Ovary (tissue), 9 donors: Measurements from ENCODE around the gene RFXANK. TPM values are rescaled to one million over a fixed set of nuclear protein-coding genes. Genes with fewer than 3 reads are reported as not detected.
A peak's percentile ranks its signal among the peaks of the same experiment; 100 is the strongest.

Source experiments
- DNase-seq, 5 donors: peaks; one replicate each; pipeline ENCODE4 v3.0.0-alpha.2; 2019 to 2020
- H3K27ac ChIP-seq, 2 donors: fragments of 200-600 bp; one replicate each; pipeline versions ENCODE4 v1.5.1 to v1.8.0; 2019 to 2022
- H3K27me3 ChIP-seq: fragments of 200-600 bp; one replicate; pipeline ENCODE4 v1.8.0; 2022
- H3K36me3 ChIP-seq: fragments of 200-600 bp; sonication (generic); one replicate; pipeline ENCODE4 v1.5.1; 2019
- H3K4me1 ChIP-seq: one replicate; pipeline ENCODE4 v1.8.1; 2013; ENCODE audit warnings: mild to moderate bottlenecking, moderate library complexity; ENCODE audit not compliant: insufficient read depth
- H3K4me3 ChIP-seq: fragments of 200-600 bp; sonication (generic); one replicate; pipeline ENCODE4 v1.5.1; 2017
- H3K9me3 ChIP-seq, 2 donors: fragments of 200-600 bp in 1 of 2; sonication (generic) in 1 of 2; one replicate each; pipeline versions ENCODE4 v1.5.1 to v1.8.1; 2013 to 2019; ENCODE audit warnings: mild to moderate bottlenecking in 1 of 2, moderate library complexity in 1 of 2
- EP300 ChIP-seq: sonication (generic); formaldehyde crosslinking; IDR thresholded peaks from one replicate; pipeline ENCODE4 v1.6.1; 2017; ENCODE audit warnings: antibody characterized with exemption
- POLR2A ChIP-seq: fragments of 450-650 bp; IDR thresholded peaks from one replicate; pipeline ENCODE4 v1.6.1; 2017; ENCODE audit warnings: antibody characterized with exemption, mild to moderate bottlenecking, moderate library complexity
- WGBS, 3 donors: extraction: QIAGEN DNeasy Blood & Tissue Kit in 1 of 3; methylation state at CpG; one replicate each; pipeline versions ENCODE4 v1.1.5 to v1.1.7; 2013 to 2017; 5-methylcytosine and 5-hydroxymethylcytosine counted together
- intact Hi-C, 4 donors: fragments of 100-400 bp; cut with DNase I; formaldehyde crosslinking; loops; one replicate each; pipeline versions ENCODE4 v1.11.0 to v1.15.1; 2022 to 2023
- polyA plus RNA-seq, 2 donors: library from polyadenylated mRNA; stranded (reverse); fragments of 200-250 nt in 1 of 2; fragments of 350-450 nt in 1 of 2; fragmentation: Illumina TruSeq in 1 of 2; extraction: RNeasy Lipid Tissue Mini Kit (QIAGEN cat#74804) in 1 of 2; gene quantifications; one replicate each; pipeline ENCODE4 v1.2.3, GENCODE V29; 2013 to 2014
- total RNA-seq, 7 donors: library from RNA; depleted of rRNA in 2 of 7; stranded (reverse); fragments of >200 nt in 2 of 7; fragmentation: NEBNext Ultra II Directional in 3 of 7; extraction: Animal tissue kit (Norgen Biotek cat#: 25700) in 3 of 7; gene quantifications; one replicate each; pipeline versions ENCODE4 v1.1.0 to v1.2.4, GENCODE V29; 2016 to 2023
- TF ChIP-seq, protein P1 (sequence below), 3 donors: fragments of 450-650 bp in 2 of 3; fragments of 200-600 bp in 1 of 3; IDR thresholded peaks; one replicate each; pipeline versions ENCODE4 v1.5.1 to v1.8.0; 2016 to 2022; ENCODE audit warnings: antibody characterized with exemption in 3 of 3, mild to moderate bottlenecking in 1 of 3
- donor health status: DM: no; HTN: no; CAD: no; lungs with moderate emphysema.
- donor health status: DM: no; HTN: no; CAD: no.
- donor health status: Bipolar disorder and iron deficiency.
- donor health status: DM: yes; HTN: yes; CAD: no.
- donor health status: DM: no; HTN: no; CAD: no.
- donor health status: DM: yes; HTN: yes; CAD: no.

The RFXANK gene
- total and polyA plus RNA-seq, 9 donors = 9.7 to 67.2 (median 58.4) TPM

DNA sequence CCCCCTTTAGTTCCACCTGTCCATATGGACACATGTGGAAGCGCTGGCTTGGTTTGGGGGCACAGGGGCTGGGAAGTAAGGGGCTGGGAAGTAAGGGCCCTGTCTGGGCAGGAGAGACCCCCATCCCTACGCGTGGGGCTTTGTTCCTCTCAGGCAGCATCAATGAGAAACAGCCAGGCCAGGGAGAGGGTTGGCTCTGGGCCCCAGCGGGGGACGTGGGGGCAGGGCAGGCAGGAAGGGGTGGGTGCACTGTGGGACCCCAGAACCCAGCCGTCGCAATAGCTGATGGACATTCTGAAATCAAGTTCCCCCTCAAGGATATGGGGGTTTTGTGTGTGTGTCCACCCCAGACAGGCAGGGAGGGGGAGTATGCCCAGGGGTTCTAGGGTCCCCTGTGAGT, 20.9 kb downstream of the RFXANK start:
- H3K4me1 ChIP-seq = no peaks in the 10 kb centered on the region
- no peak for DNase-seq
- H3K27ac ChIP-seq = no peak overlapping the region
- no peak overlapping the region for H3K4me3 ChIP-seq
- intact Hi-C loops = no loop called here
- TF ChIP-seq EP300 (no peak), POLR2A (no peak)
- TF ChIP-seq, protein P1, sequence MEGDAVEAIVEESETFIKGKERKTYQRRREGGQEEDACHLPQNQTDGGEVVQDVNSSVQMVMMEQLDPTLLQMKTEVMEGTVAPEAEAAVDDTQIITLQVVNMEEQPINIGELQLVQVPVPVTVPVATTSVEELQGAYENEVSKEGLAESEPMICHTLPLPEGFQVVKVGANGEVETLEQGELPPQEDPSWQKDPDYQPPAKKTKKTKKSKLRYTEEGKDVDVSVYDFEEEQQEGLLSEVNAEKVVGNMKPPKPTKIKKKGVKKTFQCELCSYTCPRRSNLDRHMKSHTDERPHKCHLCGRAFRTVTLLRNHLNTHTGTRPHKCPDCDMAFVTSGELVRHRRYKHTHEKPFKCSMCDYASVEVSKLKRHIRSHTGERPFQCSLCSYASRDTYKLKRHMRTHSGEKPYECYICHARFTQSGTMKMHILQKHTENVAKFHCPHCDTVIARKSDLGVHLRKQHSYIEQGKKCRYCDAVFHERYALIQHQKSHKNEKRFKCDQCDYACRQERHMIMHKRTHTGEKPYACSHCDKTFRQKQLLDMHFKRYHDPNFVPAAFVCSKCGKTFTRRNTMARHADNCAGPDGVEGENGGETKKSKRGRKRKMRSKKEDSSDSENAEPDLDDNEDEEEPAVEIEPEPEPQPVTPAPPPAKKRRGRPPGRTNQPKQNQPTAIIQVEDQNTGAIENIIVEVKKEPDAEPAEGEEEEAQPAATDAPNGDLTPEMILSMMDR (IDR thresholded peaks at IDR 0.05) = no peak
- WGBS, 3 donors = 0 to 10% (median 7%) methylated on average over 5 to 7 of the region's 7 CpGs
- no peaks in the 10 kb centered on the region for H3K27me3 ChIP-seq
- no peaks in the 10 kb centered on the region for H3K36me3 ChIP-seq
- H3K9me3 ChIP-seq = no peaks in the 10 kb centered on the region

- WGBS, 3 donors = 39 to 47% (median 41%) methylated on average over 21 of the region's 21 CpGs
- H3K27me3 ChIP-seq = no peaks in the 10 kb centered on the region
- no peaks in the 10 kb centered on the region for H3K36me3 ChIP-seq
- DNase-seq = no peak
- TF ChIP-seq POLR2A (no peak), EP300 (no peak)
- TF ChIP-seq, protein P1 (IDR thresholded peaks at IDR 0.05) = no peak
- no peaks in the 10 kb centered on the region for H3K4me1 ChIP-seq
- no peak overlapping the region for H3K4me3 ChIP-seq
- intact Hi-C loops = no loop called here
- H3K27ac ChIP-seq = no peak overlapping the region
- no peaks in the 10 kb centered on the region for H3K9me3 ChIP-seq
Measured at GRCh38 chr19:19213426-19214158, 21.5 kb downstream of the RFXANK start.

DNA sequence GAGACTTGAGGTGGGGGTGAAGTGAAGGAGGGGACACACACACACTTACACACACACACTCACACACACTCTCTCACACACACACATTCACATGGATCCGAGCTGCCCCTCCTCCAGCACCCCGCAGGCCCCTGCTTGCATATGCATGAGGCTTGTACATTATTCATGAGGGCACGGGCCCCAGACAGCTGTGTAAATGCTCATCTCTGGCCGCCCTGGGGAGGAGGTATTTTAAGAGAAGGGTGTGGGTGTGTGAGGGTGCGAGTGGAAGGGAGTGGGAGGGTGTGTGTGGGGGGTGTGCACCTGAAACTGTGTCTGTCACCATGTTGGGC, 22.1 kb downstream of the RFXANK start:
- H3K27ac ChIP-seq = no peak overlapping the region
- intact Hi-C loops = no loop called here

DNA sequence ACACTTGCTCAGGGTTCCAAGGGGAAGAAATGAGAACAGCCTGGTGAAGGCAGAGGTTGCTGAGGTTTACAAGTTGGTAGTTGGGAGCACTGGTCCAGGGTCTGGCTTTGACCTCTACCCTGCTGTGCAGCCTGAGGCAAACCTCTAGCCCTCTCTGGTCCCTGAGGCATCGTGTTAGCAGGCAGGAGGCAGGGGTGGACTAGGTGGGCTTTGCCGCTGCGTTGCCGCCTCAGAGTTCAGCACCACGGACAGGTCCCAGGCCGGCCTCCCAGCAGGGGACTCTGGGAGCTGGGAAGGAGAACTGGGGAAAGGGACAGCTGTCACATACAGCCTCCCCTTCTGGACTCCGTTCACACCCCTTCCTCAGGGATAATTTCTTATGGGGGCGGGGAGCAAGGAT, 22.8 kb downstream of the RFXANK start:
- peak in 2 of 5 donors; percentile 60 to 68 for DNase-seq
- Histone ChIP-seq H3K9me3 (no peaks in the 10 kb centered on the region), H3K36me3 (no peaks in the 10 kb centered on the region), H3K4me1 (no peaks in the 10 kb centered on the region), H3K4me3 (no peak overlapping the region), H3K27ac (no peak overlapping the region), H3K27me3 (no peaks in the 10 kb centered on the region)
- intact Hi-C loops = no loop called here
- TF ChIP-seq, protein P1 (IDR thresholded peaks at IDR 0.05) = no peak
- TF ChIP-seq EP300 (no peak), POLR2A (no peak)
- WGBS, 3 donors = 0 to 2% (median 1%) methylated on average over 8 of the region's 8 CpGs

More for the DNA sequence above, 22.1 kb downstream of the RFXANK start:
- Histone ChIP-seq H3K9me3 (no peaks in the 10 kb centered on the region), H3K4me3 (no peak overlapping the region), H3K4me1 (no peaks in the 10 kb centered on the region), H3K36me3 (no peaks in the 10 kb centered on the region), H3K27me3 (no peaks in the 10 kb centered on the region)
- no peak for TF ChIP-seq EP300
- TF ChIP-seq, protein P1 (IDR thresholded peaks at IDR 0.05) = no peak
- no peak for TF ChIP-seq POLR2A
- no peak for DNase-seq
- 2 to 5% (median 5%) methylated on average over 5 of the region's 5 CpGs for WGBS, 3 donors
